HepG2 (cell line): ENCODE data around the gene ZNF433. TPM values are rescaled to one million over a fixed set of nuclear protein-coding genes. Genes with fewer than 3 reads are reported as not detected.

ENCODE experiments used
- ARID4A ChIP-seq: sonication (generic); formaldehyde crosslinking; IDR thresholded peaks from 2 replicates; pipeline ENCODE4 v1.5.0; 2020; ENCODE audit warnings: mild to moderate bottlenecking, missing genetic modification reagents, borderline replicate concordance
- HBP1 ChIP-seq: IDR thresholded peaks from 2 replicates; pipeline ENCODE4 v1.6.1; 2016; ENCODE audit warnings: low read depth, control low read depth
- HMGXB4 ChIP-seq, 2 experiments: sonication (generic) in 1 of 2; formaldehyde crosslinking in 1 of 2; IDR thresholded peaks; 2 replicates each; pipeline versions ENCODE4 v1.4.0 to v1.6.1; 2018 to 2020; ENCODE audit warnings: missing genetic modification reagents in 2 of 2, borderline replicate concordance in 1 of 2, low read depth in 1 of 2, mild to moderate bottlenecking in 1 of 2, missing biosample characterization in 1 of 2
- MAZ ChIP-seq, 2 experiments: sonication (generic) in 1 of 2; formaldehyde crosslinking in 1 of 2; IDR thresholded peaks; 2 replicates each; pipeline versions ENCODE4 v1.5.0 to v1.6.1; 2012 to 2020; ENCODE audit warnings: low read depth in 2 of 2, mild to moderate bottlenecking in 2 of 2, borderline replicate concordance in 1 of 2, improper control_type of control experiment in 1 of 2, low read length in 1 of 2, missing genetic modification reagents in 1 of 2, moderate library complexity in 1 of 2
- MIER2 ChIP-seq: IDR thresholded peaks from 2 replicates; pipeline ENCODE4 v1.6.1; 2016; ENCODE audit warnings: missing biosample characterization, missing genetic modification reagents
- MTA3 ChIP-seq: sonication (generic); formaldehyde crosslinking; IDR thresholded peaks from 2 replicates; pipeline ENCODE4 v1.4.0; 2020; ENCODE audit warnings: missing genetic modification reagents
- MXI1 ChIP-seq: IDR thresholded peaks from 3 replicates; pipeline ENCODE4 v1.6.1; 2012; ENCODE audit warnings: low read depth, low read length, inconsistent platforms, borderline replicate concordance
- PAXIP1 ChIP-seq: sonication (generic); formaldehyde crosslinking; conservative IDR thresholded peaks from 2 replicates; pipeline ENCODE4 v1.4.0; 2020; ENCODE audit warnings: mild to moderate bottlenecking, missing genetic modification reagents, moderate library complexity
- ZFX ChIP-seq: sonication (generic); formaldehyde crosslinking; IDR thresholded peaks from 2 replicates; pipeline ENCODE4 v1.4.0; 2020; ENCODE audit warnings: mild to moderate bottlenecking, low read depth, missing genetic modification reagents, moderate library complexity
- ZNF350 ChIP-seq: sonication (generic); formaldehyde crosslinking; IDR thresholded peaks from 2 replicates; pipeline ENCODE4 v1.4.0; 2020; ENCODE audit warnings: mild to moderate bottlenecking, low read depth, missing genetic modification reagents, borderline replicate concordance
- ZNF510 ChIP-seq: sonication (generic); formaldehyde crosslinking; IDR thresholded peaks from 2 replicates; pipeline ENCODE4 v1.4.0; 2020; ENCODE audit warnings: low read depth, mild to moderate bottlenecking, missing genetic modification reagents
- ZNF558 ChIP-seq: sonication (generic); formaldehyde crosslinking; IDR thresholded peaks from 2 replicates; pipeline ENCODE4 v1.9.0; 2022; ENCODE audit warnings: mild to moderate bottlenecking, missing genetic modification reagents, borderline replicate concordance
- ZNF589 ChIP-seq: sonication (generic); formaldehyde crosslinking; conservative IDR thresholded peaks from 2 replicates; pipeline ENCODE4 v1.8.0; 2022; ENCODE audit warnings: mild to moderate bottlenecking, moderate library complexity, missing genetic modification reagents
- ZSCAN12 ChIP-seq: sonication (generic); formaldehyde crosslinking; IDR thresholded peaks from 2 replicates; pipeline ENCODE4 v1.9.0; 2021; ENCODE audit warnings: mild to moderate bottlenecking, missing genetic modification reagents
- ZSCAN29 ChIP-seq: sonication (generic); formaldehyde crosslinking; conservative IDR thresholded peaks from 2 replicates; pipeline ENCODE4 v1.4.0; 2020; ENCODE audit warnings: mild to moderate bottlenecking, missing genetic modification reagents
- polyA plus RNA-seq, 8 experiments: library from polyadenylated mRNA; depleted of rRNA in 3 of 8; stranded (reverse) in 7 of 8; unstranded in 1 of 8; fragments of >200 nt; fragmentation: Illumina TruSeq in 4 of 8; extraction: Trizol in 4 of 8; gene quantifications; 2 replicates each; pipeline versions ENCODE4 v1.2.1 to v1.2.3, GENCODE V29; 2011 to 2016; ENCODE audit warnings: low read depth in 4 of 8, missing spikeins in 1 of 8, mixed read lengths in 1 of 8; ENCODE audit not compliant: insufficient read depth in 1 of 8
- total RNA-seq, 5 experiments: library from RNA; depleted of rRNA; stranded (reverse); fragments of >200 nt; fragmentation: Illumina TruSeq; extraction: Trizol; gene quantifications; 2 replicates each; pipeline ENCODE4 v1.2.3, GENCODE V29; 2016; ENCODE audit warnings: low read depth in 1 of 5

The ZNF433 gene
- total and polyA plus RNA-seq, 2 of the 13 experiments (the other 11 are each of a cell fraction or from before 2014, with no cell fraction given) = 1.8 to 4.9 TPM

GRCh38 chr19:12035220-12036172, at the start of gene ZNF433 (continued):
- TF ChIP-seq ZNF350 (CRISPR knock-in tag) (peak; percentile 43; the same call in 1 of the 2 replicates), ZNF558 (CRISPR knock-in tag) (no peak), MAZ (IDR thresholded peaks at IDR 0.05; ENCODE audit: borderline replicate concordance, low read depth, low read length) (no peak), MAZ (CRISPR knock-in tag; IDR thresholded peaks at IDR 0.05; ENCODE audit: low read depth) (0 out of 2 replicates have a peak, but pooled peaks have one; percentile 52), MTA3 (CRISPR knock-in tag) (no peak), HMGXB4 (CRISPR knock-in tag; IDR thresholded peaks at IDR 0.05; ENCODE audit: borderline replicate concordance in 1 of 2, low read depth in 1 of 2) (peak in 1 of 2 experiments; percentile 83; a peak in 3 of 4 replicates), ZNF510 (CRISPR knock-in tag) (0 out of 2 replicates have a peak, but pooled peaks have one; percentile 67), ZFX (CRISPR knock-in tag) (peak; percentile 92), MIER2 (no peak), PAXIP1 (CRISPR knock-in tag) (peak; percentile 47), ZSCAN12 (CRISPR knock-in tag) (no peak), HBP1 (peak; percentile 72), ZNF589 (CRISPR knock-in tag) (peak; percentile 68; the same call in 1 of the 2 replicates), ARID4A (CRISPR knock-in tag) (peak; percentile 79), MXI1 (peak; percentile 35; the same call in 1 of the 3 replicates), ZSCAN29 (CRISPR knock-in tag) (0 out of 2 replicates have a peak, but pooled peaks have one; percentile 4)
